T1000 (cell line): ENCODE data around the gene GPATCH4.
"Not testable (repeated sequence)": the region's sequence is repeated elsewhere in the genome, so short reads cannot be mapped to it uniquely, and the experiment has no call there.

Experiments used
- DNase-seq: peaks from one replicate; lab custom pipeline; 2025; ENCODE audit warnings: mixed read lengths; lab: John Stamatoyannopoulos, UW

The GPATCH4 gene

DNA sequence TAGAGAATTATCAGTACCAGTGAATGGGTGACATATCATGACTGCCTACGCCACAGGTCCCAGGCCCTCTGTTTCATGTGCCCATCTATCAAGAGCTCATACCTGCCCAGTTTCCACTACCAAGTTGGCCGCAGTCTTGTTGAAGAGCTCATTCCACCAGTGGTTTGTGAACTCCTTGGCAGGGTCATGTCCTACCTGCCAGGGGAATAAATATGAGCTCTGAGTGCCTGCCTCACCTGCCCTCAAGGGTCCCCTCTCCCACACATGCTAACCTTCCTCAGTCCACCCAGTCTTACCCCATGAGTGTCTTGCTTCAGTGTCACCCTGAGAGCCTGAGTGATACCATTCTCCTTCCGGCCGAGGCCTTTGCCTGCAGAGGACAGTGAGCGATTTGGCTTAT lies 3.2 kb downstream of the GPATCH4 start:
- no peak for DNase-seq

DNA sequence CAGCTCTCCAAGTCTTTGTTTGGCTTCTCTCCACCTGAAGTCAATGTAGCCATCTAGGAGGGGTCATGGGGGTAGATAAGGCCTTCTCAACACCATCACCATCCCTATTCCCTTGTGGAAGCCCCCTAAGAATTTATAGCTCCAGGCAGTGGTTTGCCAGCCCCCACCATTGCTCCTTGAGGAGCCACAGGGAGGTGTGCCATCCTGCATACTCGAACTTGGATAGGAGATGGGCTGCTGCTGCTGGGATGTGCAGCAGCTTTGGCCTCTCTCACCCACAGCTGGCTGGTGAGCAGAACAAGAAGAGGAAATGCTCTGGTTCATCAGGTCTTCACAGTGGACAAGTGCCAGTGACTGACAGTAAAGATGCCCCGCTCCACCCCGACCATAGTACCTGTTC lies 4.9 kb downstream of the GPATCH4 start:
- DNase-seq = no peak

DNA sequence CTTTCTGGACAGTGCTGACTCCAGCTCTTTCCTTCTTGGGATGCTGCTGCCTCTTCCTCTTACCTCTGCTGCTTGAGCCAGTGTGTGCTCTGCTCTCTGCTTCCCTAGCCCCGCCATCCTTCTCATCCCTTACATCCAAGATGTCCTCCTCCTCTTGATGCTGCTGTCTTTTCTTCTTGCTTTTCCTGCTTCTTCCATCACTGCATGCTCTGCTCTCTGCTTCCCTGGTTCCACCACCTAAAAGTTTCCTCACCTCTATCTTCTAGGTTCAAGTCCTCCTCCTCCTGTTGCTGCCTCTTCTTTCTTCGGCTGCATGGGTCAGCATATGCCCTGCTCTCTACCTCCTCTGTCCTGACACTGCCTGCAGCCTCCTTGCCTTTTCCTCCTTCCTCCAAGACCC lies 6.3 kb downstream of the GPATCH4 start:
- DNase-seq = no peak

DNA sequence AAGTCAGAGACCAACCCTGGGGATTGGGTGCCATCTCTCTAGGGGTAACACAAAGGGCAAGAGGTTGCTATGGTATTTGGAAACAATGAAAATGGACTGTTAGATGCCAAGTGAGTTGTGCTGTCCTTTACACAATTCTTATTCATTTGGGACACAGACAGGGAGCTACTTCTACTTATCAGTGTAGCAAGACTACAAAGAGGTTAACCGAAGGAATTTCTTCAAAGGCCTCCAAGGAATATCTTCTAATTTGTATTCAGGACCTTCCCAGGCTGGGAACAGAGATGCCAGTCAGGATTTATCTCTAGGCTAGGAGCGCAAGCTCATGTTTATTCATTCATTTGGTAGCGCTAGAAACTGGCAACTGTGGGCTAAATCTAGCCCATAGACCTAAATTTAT lies 7.1 kb downstream of the GPATCH4 start:
- DNase-seq = no peak

DNA sequence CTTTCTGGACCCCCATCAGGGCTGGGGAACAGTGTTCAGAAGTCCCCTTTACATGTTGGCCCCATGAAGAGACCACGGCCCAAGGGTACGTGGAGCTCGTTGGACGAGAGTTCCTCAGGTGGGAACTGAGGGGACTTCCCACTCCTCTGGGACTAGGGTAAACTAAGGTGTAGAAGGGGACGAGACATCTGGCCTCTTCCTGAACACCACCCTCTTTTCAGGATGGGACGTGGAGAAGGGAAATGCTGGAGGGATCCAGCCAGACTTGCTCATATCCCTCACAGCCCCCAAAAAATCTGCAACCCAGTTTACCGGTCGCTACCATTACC lies 7.7 kb downstream of the GPATCH4 start:
- no peak for DNase-seq

DNA sequence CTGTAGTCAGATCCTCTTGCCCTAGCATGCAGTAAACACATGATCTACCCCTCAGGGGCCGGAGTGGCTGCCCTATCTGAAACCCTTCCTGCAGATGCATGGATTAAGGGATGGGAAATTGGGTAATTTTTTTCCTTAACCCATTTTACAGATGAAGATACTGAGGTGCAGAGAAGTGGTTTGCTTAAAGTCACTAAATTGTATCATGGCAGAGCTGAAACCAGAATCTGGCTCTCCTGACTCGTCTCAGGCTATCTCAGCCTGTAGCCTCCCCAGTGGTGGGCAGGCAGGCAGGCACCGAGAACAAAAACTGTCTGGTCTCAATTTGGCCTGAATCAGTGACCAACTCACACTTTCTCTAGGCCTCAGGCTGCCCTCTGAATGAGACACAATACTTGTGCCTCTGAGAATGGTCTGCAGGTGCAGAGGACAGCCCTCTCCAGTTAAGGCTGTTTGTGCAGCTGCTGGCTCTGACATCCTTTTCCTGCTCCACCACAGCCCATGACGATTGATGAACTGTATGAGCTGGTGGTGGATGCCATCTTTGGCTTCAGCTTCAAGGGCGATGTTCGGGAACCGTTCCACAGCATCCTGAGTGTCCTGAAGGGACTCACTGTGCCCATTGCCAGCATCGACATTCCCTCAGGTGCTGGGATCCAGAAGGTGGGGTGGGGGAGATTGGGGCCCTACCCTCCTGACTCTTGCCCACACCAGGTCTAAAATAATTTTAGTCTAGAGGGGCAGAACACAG lies 8.2 kb downstream of the GPATCH4 start:
- DNase-seq = no peak

DNA sequence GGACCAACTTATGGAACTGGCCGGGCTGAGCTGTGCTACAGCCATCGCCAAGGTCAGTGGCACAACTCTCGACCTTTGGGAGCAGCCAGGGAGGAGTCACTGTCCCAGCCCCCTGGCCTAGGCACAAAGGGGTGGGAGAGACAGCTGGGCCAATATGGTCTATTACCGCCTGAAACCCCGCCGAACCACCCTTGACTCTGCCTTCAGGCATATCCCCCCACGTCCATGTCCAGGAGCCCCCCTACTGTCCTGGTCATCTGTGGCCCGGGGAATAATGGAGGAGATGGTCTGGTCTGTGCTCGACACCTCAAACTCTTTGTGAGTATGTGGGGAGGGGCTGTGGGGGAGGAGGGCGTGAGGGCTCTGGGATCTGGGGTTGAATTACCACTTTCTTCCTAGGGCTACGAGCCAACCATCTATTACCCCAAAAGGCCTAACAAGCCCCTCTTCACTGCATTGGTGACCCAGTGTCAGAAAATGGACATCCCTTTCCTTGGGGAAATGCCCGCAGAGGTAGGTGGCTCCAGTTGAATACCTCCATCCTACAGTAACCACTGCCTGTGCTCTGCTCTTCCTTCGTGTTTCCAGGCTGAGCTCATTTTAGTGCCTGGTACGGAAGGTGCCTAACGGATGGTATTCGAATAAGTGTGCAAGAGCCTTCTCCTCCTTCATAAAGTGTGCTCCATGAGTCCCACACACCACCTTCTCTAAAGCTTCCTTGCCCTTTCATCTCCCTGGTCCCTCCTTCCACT lies 8.9 kb downstream of the GPATCH4 start:
- no peak for DNase-seq

DNA sequence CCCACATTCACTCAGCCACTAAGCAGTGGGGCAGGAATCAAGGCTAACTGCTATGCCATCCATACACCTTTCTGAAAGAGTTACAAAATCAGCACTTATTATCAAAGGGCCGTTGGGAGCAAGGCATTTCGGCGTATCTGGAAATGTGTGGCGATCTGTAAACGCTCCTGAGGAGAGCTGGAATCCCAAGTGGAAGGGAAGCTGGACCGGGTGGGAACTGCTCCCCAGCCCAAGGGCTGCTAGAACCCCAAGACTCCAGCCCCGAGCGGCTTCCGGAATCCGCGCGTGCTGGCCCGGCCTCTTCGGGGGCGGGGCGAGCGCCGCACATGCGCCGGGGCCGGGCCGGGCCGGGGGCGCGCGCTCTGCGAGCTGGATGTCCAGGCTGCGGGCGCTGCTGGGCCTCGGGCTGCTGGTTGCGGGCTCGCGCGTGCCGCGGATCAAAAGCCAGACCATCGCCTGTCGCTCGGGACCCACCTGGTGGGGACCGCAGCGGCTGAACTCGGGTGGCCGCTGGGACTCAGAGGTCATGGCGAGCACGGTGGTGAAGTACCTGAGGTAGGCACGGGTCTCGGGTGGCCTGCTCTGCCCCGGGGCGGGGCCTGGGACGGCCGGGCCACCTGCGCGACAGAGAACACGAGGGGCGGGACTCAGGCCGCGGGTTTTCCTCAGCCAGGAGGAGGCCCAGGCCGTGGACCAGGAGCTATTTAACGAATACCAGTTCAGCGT lies 9.7 kb downstream of the GPATCH4 start, which contains the start of gene NAXE:
Gene NAXE, plus strand, starts transcription at position 345 of the 726 bp plus-strand sequence. Its CDS starts 29 bp downstream, at position 374.
- DNase-seq = peak; percentile 28

DNA sequence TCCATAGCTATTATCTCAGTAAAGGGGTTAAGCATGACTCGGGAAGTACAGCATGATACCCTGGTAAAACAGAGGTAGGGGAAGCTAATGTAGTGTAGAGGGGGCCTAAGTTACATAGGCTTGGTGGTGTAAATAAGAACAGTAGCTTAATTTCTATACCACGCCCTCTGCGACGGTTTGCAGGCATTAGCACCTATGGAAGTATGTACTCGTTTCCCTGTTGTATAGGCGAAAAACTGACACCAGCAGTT lies 10.2 kb downstream of the GPATCH4 start:
- no peak for DNase-seq

DNA sequence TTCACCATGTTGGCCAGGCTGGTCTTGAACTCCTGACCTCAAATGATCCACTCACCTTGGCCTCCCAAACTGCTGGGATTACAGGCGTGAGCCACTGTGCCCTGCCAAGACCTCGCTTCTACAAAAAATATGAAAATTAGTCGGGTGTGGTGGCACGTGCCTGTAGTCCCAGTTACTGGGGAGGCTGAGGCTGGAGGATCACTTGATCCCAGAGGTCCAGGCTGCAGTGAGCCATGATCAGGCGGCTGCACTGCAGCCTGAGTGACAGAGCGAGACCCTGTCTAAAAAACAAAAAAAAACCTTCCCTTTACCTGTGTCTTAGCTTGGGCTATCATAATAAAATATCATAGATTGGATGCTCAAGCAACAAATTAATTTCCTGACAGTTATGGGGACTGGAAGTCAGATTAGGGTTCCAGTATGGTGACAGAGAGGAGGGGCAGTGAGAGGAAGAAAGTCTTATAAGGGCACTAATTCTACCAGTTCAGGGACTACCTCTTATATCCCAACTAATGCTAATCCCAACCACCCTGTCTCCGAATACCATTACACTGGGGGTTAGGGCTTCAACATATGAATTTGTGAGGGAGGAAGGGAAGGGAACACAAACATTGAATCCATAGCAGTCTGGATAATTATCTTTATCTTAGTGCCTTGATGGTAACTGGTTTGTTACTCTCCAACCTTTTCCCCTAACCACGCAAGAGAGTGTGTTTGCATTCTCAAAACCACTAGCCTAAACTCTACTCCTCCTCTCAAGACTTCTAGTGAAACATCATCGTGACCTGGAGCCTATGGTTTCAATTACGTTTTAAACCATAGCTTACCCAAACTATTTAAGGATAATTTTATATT lies 10.7 kb downstream of the GPATCH4 start:
- DNase-seq = no peak

DNA sequence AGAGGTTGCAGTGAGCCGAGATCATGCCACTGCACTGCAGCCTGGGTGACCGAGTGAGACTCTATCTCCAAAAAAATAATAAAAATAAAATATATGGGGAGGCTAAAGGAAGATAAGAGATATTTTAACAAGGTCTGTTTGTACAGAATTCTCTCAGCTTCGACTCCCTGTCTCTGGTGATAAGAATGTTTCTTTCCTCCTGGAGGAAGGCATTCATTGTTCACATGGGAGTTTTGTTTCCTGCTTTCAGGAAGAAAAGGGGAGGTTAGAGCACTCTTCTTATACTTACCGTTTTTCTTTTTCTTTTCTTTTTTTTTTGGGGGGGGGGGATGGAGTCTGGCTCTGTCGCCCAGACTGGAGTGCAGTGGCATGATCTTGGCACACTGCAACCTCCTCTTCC lies 11.7 kb downstream of the GPATCH4 start:
- DNase-seq = no peak

DNA sequence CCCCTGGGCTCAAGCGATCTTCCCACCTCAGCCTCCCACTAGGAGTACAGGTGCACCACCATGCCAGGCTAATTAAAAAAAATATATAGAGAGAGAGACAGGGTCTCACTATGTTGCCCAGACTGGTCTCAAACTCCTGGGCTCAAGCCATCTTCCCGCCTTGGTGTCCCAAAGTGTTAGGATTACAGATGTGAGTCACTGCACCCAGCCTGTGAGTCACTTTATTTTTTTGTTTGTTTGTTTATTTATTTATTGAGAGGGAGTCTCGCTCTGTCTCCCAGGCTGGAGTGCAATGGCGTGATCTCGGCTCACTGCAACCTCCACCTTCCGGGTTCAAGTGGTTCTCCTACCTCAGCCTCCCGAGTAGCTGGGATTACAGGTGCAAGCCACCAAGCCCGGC lies 13.4 kb downstream of the GPATCH4 start:
- not testable (repeated sequence) for DNase-seq

DNA sequence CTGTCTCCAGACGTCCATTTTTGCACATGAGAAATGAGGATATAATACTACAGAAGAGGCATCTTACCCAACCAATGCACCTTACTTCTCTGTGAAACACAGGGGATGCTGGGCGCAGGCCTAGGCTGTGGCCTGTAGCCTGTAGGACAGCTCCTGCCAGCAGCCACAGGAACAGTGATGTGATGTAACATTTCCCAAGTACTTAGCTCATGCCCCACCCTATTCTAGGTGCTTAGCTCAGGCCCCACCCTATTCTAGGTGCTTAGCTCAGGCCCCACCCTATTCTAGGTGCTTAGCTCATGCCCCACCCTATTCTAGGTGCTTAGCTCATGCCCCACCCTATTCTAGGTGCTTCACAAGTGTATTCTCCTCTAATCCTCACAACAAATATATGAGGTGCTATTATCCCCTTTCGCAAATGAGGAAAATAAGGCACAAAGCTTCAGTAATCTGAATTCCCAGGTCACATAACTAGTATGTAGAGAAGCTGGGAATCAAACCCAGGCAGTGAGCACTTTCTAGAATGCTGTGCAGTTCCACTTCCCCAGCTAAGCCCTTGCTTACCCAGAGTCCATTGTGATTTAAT lies 14.3 kb downstream of the GPATCH4 start:
- DNase-seq = no peak

DNA sequence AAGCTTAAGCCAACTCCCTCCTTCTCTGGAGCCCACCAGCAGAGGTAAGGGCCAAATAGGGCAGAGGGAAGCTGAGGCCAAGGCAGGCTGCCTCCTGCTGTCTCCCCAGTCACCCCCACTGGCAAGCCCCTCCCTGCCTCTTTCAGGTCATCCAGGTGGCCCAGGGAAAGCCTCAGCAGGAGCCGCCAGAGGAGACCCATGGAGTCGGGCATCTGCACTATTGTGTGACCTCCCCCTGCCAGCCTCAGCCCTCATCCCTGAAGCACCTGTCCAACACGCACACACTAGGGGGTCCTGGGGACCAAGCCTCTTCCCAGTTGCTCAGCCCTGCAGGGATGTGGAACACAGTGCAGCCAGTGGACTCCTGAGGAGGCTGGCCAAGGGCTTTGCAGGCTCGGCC lies 15.0 kb downstream of the GPATCH4 start:
- DNase-seq = no peak

DNA sequence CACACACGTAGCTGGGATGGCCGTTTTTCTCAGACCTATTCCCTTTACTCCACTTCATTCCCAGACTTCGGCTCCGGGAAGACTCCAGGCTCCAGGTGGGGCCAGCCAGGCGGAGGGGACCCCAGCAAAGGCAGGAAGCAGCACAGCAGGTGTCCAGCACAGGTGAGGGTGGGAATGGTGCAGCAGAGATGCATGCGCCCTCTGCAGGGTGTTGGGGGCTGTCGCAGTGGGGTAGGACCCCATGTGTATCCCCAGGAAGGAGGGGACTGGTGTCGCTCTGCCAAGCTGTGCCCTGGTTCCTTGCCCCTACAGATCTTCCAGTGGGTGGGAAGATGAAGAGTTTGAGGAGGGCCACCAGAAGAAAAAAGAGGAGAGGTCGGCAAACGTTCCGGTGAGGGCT lies 16.5 kb downstream of the GPATCH4 start:
- no peak for DNase-seq

DNA sequence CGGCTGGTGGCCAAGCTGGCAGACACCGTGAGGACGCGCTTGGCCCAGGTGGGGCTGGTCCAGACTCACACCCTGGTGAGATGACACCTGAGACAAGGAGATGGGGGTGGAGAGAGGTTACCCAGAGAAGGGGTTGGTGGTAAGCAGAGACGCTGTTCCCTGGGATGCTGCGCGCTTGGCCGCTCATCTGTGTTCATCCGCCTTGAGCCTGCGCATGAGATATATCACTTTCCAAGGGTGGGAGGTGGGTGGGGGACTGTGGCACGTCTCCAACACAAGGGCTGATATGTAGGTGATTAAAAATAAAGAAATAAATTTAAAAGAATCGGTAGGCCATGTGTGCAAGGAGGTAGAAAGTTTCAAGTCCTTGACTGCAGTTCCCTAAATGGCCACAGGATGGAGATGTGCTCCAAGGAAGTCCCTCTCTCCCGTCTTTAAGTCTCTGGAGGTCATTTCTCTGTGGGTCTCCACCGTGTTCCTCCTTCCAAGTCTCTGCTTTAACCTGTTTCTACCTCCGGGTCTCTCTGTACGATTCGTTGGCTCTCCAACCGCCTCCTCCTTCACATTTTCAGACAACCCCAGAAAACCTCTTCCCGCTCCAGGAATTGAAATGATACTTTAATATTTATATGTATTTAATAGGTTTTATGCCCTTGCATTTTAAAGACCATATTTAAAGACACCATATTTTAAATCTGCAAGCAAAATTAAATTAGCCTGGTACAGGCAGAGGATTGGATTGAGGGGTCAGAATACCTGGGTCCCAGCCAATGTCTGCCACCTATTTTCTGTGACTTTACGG lies 17.3 kb downstream of the GPATCH4 start:
- peak; percentile 59 for DNase-seq

DNA sequence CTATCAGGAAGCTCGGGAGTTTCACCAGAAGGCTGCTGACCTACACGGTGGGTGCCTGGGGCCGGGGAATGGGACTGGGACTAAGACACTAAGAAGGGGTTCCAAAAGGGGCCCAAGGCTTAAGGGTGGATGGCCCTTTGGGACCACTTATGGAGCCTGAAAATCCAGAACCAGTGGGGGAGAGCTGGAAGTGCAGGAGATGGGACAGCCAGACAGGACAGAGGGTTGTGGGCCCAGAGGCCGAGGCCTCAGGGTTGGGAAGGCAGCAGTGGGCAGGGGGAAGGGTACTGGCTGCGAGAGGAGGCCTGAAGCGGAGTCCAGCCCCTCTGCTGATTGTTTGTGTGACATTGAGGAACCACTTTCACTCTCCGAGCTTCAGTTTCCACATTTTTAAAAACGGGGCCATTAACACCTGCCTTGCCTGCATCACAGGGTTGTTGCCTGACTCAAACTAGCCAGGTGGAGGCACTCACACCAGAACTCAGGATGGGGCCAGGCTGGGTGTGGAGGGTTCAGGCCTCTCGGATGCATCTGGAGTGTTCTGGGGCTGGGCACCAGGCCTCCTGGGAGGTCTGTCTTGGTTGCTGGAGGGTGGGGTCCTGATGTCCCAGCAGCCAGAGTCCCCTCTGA lies 18.8 kb downstream of the GPATCH4 start:
- no peak for DNase-seq

DNA sequence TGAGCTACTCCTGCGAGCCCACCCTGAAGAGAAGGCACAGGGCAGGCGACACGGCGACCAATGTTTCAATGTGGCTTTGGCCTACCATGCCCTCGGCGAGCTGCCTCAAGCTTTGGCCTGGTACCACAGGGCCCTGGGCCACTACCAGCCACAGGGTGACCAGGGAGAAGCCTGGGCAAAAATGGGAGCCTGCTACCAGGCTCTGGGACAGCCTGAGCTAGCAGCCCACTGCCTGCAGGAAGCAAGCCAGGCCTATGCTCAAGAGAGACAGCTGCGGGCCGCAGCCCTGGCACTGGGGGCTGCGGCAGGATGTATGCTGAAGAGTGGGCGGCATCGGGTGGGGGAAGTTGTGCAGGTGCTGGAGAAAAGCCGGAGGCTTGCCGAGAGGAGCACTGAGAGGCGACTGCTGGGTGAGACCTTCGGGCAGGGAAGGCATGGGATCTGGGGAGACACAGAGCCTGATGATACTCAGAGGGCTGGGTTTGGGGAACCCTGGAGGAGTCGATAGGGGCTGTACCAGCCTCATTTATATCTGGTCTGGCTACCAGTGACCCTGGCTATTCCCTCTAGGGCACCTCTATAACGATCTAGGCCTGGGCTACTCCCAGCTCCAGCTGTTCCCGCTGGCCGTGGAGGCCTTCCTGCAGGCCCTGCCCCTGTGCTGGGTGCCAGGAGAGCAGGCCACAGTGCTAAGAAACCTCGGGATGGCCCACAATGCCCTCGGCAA lies 19.5 kb downstream of the GPATCH4 start:
- no peak for DNase-seq

DNA sequence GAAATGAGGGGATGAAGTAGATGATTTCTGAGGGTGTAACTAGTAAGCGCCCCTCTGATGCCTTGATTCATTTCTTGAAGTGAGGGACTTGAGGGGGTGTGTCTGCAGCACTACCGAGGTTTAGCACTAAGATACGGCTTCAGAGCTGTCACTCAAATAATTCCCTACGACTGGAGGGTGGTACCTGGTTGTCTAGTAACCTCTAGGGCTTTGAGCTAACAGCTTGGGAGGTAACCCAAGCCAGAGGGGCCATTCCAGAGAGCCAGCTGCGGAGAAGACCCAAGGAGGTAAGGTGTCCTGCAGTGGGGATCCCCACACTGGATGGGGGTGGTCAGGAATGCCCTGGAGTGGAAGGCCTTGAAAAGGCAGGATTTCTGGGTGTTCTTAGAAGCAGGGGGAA lies 21.8 kb downstream of the GPATCH4 start, which contains the start of gene TTC24:
Gene TTC24, plus strand, starts transcription at position 252 of the 400 bp plus-strand sequence. CDS start 1,642 bp downstream, outside the sequence.
- no peak for DNase-seq

DNA sequence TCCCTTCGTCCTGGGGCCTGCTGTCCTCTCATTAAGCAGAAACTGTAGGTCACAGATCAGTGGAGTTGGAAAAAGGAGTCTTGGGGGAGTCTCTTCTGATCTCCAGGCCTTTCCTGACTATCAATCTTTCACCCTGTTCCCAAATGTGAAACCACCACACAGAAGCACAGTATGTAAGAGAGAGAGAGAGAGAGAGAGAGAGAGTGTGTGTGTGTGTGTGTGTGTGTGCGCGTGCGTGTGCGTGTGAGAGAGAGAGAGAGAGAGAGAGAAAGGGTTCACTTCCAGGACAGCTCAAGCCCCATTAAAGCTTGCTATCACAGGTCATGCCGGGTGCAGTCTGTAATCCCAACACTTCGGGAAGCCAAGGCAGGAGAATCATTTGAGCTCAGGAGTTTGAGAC lies 23.2 kb downstream of the GPATCH4 start:
- DNase-seq = no peak
